ENCODE measurements around the gene SFXN4.

GRCh38 chr10:119167041-119167440, 1.5 kb upstream of the SFXN4 start:
- TF ChIP-seq CTCF (IDR thresholded peaks at IDR 0.05 in 8 of 11, conservative IDR thresholded peaks at IDR 0.05 in 3 of 11) (no peak), POLR2A (IDR thresholded peaks at IDR 0.05) (no peak), POLR2AphosphoS5 (IDR thresholded peaks at IDR 0.05) (no peak)

Measured in spleen (tissue), 7 donors.